ENCODE data around the gene NEK11.

NEK11 gene

DNA sequence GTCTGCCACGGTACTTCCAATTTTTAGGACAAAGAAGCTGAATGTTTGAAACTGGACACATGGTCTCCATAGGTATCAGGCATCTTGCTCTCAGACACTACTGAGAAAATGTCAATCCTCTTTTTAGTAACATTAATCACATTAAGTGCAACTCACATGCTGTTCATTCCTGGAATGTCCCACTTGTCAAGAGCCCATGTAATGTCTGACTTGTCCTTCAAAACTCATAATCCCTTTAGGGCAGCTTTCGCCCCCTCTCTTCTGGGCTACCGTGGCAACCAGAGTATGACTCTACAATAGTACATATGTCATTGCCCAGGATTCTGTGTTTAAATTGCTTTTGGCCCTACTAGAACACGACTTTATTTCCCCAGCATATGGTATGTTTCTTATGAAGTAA is 367.2 kb downstream of the NEK11 start:
- Histone ChIP-seq H3K9ac (ENCODE audit: low read length) (no peak overlapping the region), H3K27ac (ENCODE audit: low read depth, low read length, poor library complexity, severe bottlenecking) (no peak overlapping the region), H3K9me2 (ENCODE audit: low read depth, low read length) (no peaks in the 10 kb centered on the region), H3K9me3 (ENCODE audit: low read length) (no peaks in the 10 kb centered on the region), H3K27me3 (ENCODE audit: insufficient read depth, low read length) (no peaks in the 10 kb centered on the region), H3K4me3 (ENCODE audit: low read depth, low read length, poor library complexity, severe bottlenecking) (no peak overlapping the region), H3K4me1 (ENCODE audit: insufficient read depth, low read length, severe bottlenecking) (no peaks in the 10 kb centered on the region), H3F3A (ENCODE audit: insufficient read depth, low read length) (no peaks in the 10 kb centered on the region), H4K20me1 (ENCODE audit: insufficient read depth, low read length) (no peaks in the 10 kb centered on the region), H2AFZ (ENCODE audit: low read length) (no peak overlapping the region), H3K79me2 (ENCODE audit: insufficient read depth, low read length) (no peaks in the 10 kb centered on the region), H3K36me3 (ENCODE audit: insufficient read depth, low read length) (no peaks in the 10 kb centered on the region), H3K4me2 (ENCODE audit: low read length) (no peak overlapping the region)
- no peak for TF ChIP-seq EZH2 (IDR thresholded peaks at IDR 0.05; ENCODE audit: borderline replicate concordance, low read length)
- TF ChIP-seq CTCF (IDR thresholded peaks at IDR 0.05; ENCODE audit: low read length), result no peak

- Histone ChIP-seq H3K9me3 (ENCODE audit: low read length) (no peaks in the 10 kb centered on the region), H2AFZ (ENCODE audit: low read length) (no peak overlapping the region), H3K9me2 (ENCODE audit: low read depth, low read length) (no peaks in the 10 kb centered on the region), H3K9ac (ENCODE audit: low read length) (no peak overlapping the region), H4K20me1 (ENCODE audit: insufficient read depth, low read length) (no peaks in the 10 kb centered on the region), H3F3A (ENCODE audit: insufficient read depth, low read length) (no peaks in the 10 kb centered on the region), H3K36me3 (ENCODE audit: insufficient read depth, low read length) (no peaks in the 10 kb centered on the region), H3K4me3 (ENCODE audit: low read depth, low read length, poor library complexity, severe bottlenecking) (no peak overlapping the region), H3K27ac (ENCODE audit: low read depth, low read length, poor library complexity, severe bottlenecking) (no peak overlapping the region), H3K27me3 (ENCODE audit: insufficient read depth, low read length) (no peaks in the 10 kb centered on the region), H3K4me1 (ENCODE audit: insufficient read depth, low read length, severe bottlenecking) (no peaks in the 10 kb centered on the region), H3K79me2 (ENCODE audit: insufficient read depth, low read length) (no peaks in the 10 kb centered on the region), H3K4me2 (ENCODE audit: low read length) (no peak overlapping the region)
- TF ChIP-seq CTCF (IDR thresholded peaks at IDR 0.05; ENCODE audit: low read length), result no peak
- no peak for TF ChIP-seq EZH2 (IDR thresholded peaks at IDR 0.05; ENCODE audit: borderline replicate concordance, low read length)
Observed at GRCh38 chr3:131394400-131394799, 367.7 kb downstream of the NEK11 start.

DNA sequence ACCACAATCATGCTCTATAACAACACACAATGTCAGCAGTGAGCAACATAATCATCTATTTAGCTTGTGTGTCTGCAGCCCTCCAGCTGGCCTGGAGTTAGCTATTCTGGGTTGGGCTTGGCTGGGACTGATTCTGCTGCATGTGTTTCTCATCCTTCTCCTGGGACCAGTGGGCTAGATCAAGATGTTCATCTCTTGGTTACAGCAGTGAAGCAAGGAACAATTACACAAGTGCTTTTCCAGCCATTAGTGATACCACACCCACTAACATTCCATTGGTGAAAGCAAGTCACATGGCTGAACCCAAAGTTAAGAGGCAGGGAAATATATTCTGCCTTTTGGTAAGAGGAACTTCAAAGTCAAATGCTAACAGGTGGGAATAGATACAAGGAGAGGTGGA is 369.5 kb downstream of the NEK11 start:
- Histone ChIP-seq H3K9me2 (ENCODE audit: low read depth, low read length) (no peaks in the 10 kb centered on the region), H3K36me3 (ENCODE audit: insufficient read depth, low read length) (no peaks in the 10 kb centered on the region), H3K9ac (ENCODE audit: low read length) (no peak overlapping the region), H2AFZ (ENCODE audit: low read length) (no peak overlapping the region), H3F3A (ENCODE audit: insufficient read depth, low read length) (no peaks in the 10 kb centered on the region), H3K4me1 (ENCODE audit: insufficient read depth, low read length, severe bottlenecking) (no peaks in the 10 kb centered on the region), H3K4me3 (ENCODE audit: low read depth, low read length, poor library complexity, severe bottlenecking) (no peak overlapping the region), H3K9me3 (ENCODE audit: low read length) (no peaks in the 10 kb centered on the region), H3K27me3 (ENCODE audit: insufficient read depth, low read length) (no peaks in the 10 kb centered on the region), H4K20me1 (ENCODE audit: insufficient read depth, low read length) (no peaks in the 10 kb centered on the region), H3K4me2 (ENCODE audit: low read length) (no peak overlapping the region), H3K27ac (ENCODE audit: low read depth, low read length, poor library complexity, severe bottlenecking) (no peak overlapping the region), H3K79me2 (ENCODE audit: insufficient read depth, low read length) (no peaks in the 10 kb centered on the region)
- TF ChIP-seq EZH2 (IDR thresholded peaks at IDR 0.05; ENCODE audit: borderline replicate concordance, low read length) (no peak), CTCF (IDR thresholded peaks at IDR 0.05; ENCODE audit: low read length) (no peak)

All from OCI-LY1 (cell line).